OCI-LY1 (cell line): ENCODE results near the gene CCDC93.

Source experiments
- H2AFZ ChIP-seq: fragments of 200-600 bp; sonication (generic), shearing (Covaris generic); 2 replicates; pipeline ENCODE4 v1.6.0; 2014; ENCODE audit warnings: antibody characterized with exemption, mild to moderate bottlenecking, low read length
- H3F3A ChIP-seq: fragments of 200-600 bp; sonication (generic), shearing (Covaris generic); 2 replicates; pipeline ENCODE4 v1.6.0; 2014; ENCODE audit warnings: mild to moderate bottlenecking, antibody characterized with exemption, low read length, moderate library complexity; ENCODE audit not compliant: insufficient read depth
- H3K27ac ChIP-seq: fragments of 200-600 bp; sonication (generic); 2 replicates; pipeline ENCODE4 v1.5.1; 2014; ENCODE audit warnings: low read length, mixed run types, mild to moderate bottlenecking, low read depth; ENCODE audit not compliant: poor library complexity, severe bottlenecking
- H3K27me3 ChIP-seq: fragments of 200-600 bp; sonication (generic); 2 replicates; pipeline ENCODE4 v1.6.0; 2014; ENCODE audit warnings: antibody characterized with exemption, mild to moderate bottlenecking, low read length, moderate library complexity; ENCODE audit not compliant: insufficient read depth
- H3K36me3 ChIP-seq: fragments of 200-600 bp; sonication (generic); 2 replicates; pipeline ENCODE4 v1.6.1; 2014; ENCODE audit warnings: mild to moderate bottlenecking, antibody characterized with exemption, low read length, moderate library complexity, mixed read lengths; ENCODE audit not compliant: insufficient read depth
- H3K4me1 ChIP-seq: fragments of 200-600 bp; sonication (generic); 2 replicates; pipeline ENCODE4 v1.5.1; 2014; ENCODE audit warnings: mild to moderate bottlenecking, low read length, moderate library complexity; ENCODE audit not compliant: insufficient read depth, severe bottlenecking
- H3K4me2 ChIP-seq: fragments of 200-600 bp; sonication (generic), shearing (Covaris generic); 2 replicates; pipeline ENCODE4 v1.6.1; 2014; ENCODE audit warnings: low read length
- H3K4me3 ChIP-seq: fragments of 200-600 bp; sonication (generic); 2 replicates; pipeline ENCODE4 v1.5.1; 2014; ENCODE audit warnings: low read length, low read depth, mild to moderate bottlenecking, mixed read lengths; ENCODE audit not compliant: poor library complexity, severe bottlenecking
- H3K79me2 ChIP-seq: fragments of 200-600 bp; shearing (Covaris generic); 2 replicates; pipeline ENCODE4 v1.6.1; 2016; ENCODE audit warnings: mixed run types, low read length, mixed read lengths; ENCODE audit not compliant: insufficient read depth
- H3K9ac ChIP-seq: fragments of 200-600 bp; sonication (generic), shearing (Covaris generic); 2 replicates; pipeline ENCODE4 v1.6.1; 2014; ENCODE audit warnings: mild to moderate bottlenecking, low read length, mixed read lengths
- H3K9me2 ChIP-seq: fragments of 200-600 bp; sonication (generic), shearing (Covaris generic); 2 replicates; pipeline ENCODE4 v1.6.1; 2014; ENCODE audit warnings: low read depth, mild to moderate bottlenecking, low read length, mixed read lengths
- H3K9me3 ChIP-seq: fragments of 200-600 bp; shearing (Covaris generic); 2 replicates; pipeline ENCODE4 v1.6.1; 2014; ENCODE audit warnings: low read length, mixed read lengths
- H4K20me1 ChIP-seq: fragments of 200-600 bp; sonication (generic), shearing (Covaris generic); 2 replicates; pipeline ENCODE4 v1.6.0; 2016; ENCODE audit warnings: mild to moderate bottlenecking, low read length; ENCODE audit not compliant: insufficient read depth
- EZH2 ChIP-seq: fragments of 200-600 bp; sonication (generic), shearing (Covaris generic); IDR thresholded peaks from 2 replicates; pipeline ENCODE4 v1.8.0; 2017; ENCODE audit warnings: borderline replicate concordance, mixed run types, mild to moderate bottlenecking, antibody characterized with exemption, low read length, moderate library complexity, mixed read lengths
- TF ChIP-seq, protein P1 (sequence below): fragments of 200-600 bp; sonication (generic), shearing (Covaris generic); IDR thresholded peaks from 2 replicates; pipeline ENCODE4 v1.5.1; 2017; ENCODE audit warnings: mild to moderate bottlenecking, antibody characterized with exemption, low read length, moderate library complexity, mixed read lengths

The CCDC93 gene

DNA sequence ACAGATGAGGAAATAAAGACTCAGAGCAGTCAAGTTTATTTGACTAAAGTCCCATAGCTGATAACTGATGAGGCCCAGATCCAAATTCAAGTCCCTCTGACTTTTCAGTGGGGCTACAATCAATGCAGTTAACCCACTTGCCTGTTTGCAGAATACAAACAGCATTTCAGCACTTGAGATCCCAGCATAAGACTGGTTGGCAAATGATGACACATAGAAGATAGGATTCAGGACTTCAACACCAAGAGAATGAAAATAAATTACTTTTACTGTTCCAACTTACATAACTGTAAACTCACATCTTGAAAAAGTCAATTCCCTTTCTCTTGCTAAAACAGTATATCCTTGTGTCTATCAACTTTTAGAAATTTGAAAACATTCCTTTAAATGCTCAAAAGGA, 61.2 kb downstream of the CCDC93 start:
- no peak overlapping the region for H3K4me2 ChIP-seq
- H3K9me3 ChIP-seq = no peaks in the 10 kb centered on the region
- H3K9me2 ChIP-seq = no peaks in the 10 kb centered on the region
- no peaks in the 10 kb centered on the region for H3K79me2 ChIP-seq
- no peak for TF ChIP-seq EZH2
- TF ChIP-seq, protein P1, sequence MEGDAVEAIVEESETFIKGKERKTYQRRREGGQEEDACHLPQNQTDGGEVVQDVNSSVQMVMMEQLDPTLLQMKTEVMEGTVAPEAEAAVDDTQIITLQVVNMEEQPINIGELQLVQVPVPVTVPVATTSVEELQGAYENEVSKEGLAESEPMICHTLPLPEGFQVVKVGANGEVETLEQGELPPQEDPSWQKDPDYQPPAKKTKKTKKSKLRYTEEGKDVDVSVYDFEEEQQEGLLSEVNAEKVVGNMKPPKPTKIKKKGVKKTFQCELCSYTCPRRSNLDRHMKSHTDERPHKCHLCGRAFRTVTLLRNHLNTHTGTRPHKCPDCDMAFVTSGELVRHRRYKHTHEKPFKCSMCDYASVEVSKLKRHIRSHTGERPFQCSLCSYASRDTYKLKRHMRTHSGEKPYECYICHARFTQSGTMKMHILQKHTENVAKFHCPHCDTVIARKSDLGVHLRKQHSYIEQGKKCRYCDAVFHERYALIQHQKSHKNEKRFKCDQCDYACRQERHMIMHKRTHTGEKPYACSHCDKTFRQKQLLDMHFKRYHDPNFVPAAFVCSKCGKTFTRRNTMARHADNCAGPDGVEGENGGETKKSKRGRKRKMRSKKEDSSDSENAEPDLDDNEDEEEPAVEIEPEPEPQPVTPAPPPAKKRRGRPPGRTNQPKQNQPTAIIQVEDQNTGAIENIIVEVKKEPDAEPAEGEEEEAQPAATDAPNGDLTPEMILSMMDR = no peak
- H3F3A ChIP-seq = no peaks in the 10 kb centered on the region
- no peak overlapping the region for H3K27ac ChIP-seq
- peaks cover 7% of the 10 kb centered on the region for H3K4me1 ChIP-seq
- no peaks in the 10 kb centered on the region for H3K27me3 ChIP-seq
- no peaks in the 10 kb centered on the region for H4K20me1 ChIP-seq
- H3K9ac ChIP-seq = no peak overlapping the region
- H3K4me3 ChIP-seq = no peak overlapping the region
- H2AFZ ChIP-seq = no peak overlapping the region
- H3K36me3 ChIP-seq = peaks cover 89% of the 10 kb centered on the region

GRCh38 chr2:117952228-117952627, 61.6 kb downstream of the CCDC93 start:
- Histone ChIP-seq H3K9me2 (no peaks in the 10 kb centered on the region), H3K27me3 (no peaks in the 10 kb centered on the region), H3K4me1 (peaks cover 7% of the 10 kb centered on the region), H3F3A (no peaks in the 10 kb centered on the region), H3K4me2 (no peak overlapping the region), H2AFZ (no peak overlapping the region), H3K4me3 (no peak overlapping the region), H3K79me2 (no peaks in the 10 kb centered on the region), H3K36me3 (peaks cover 86% of the 10 kb centered on the region), H3K9ac (no peak overlapping the region), H4K20me1 (no peaks in the 10 kb centered on the region), H3K9me3 (no peaks in the 10 kb centered on the region), H3K27ac (no peak overlapping the region)
- TF ChIP-seq, protein P1 = no peak
- no peak for TF ChIP-seq EZH2

- Histone ChIP-seq H3K27ac (no peak overlapping the region), H3K4me2 (no peak overlapping the region), H3K27me3 (no peaks in the 10 kb centered on the region), H3K9ac (no peak overlapping the region), H3K4me3 (no peak overlapping the region), H3K9me3 (no peaks in the 10 kb centered on the region), H2AFZ (no peak overlapping the region), H3K79me2 (no peaks in the 10 kb centered on the region), H3K36me3 (peaks cover 89% of the 10 kb centered on the region), H3K9me2 (no peaks in the 10 kb centered on the region), H3K4me1 (peaks cover 7% of the 10 kb centered on the region), H3F3A (no peaks in the 10 kb centered on the region), H4K20me1 (no peaks in the 10 kb centered on the region)
- TF ChIP-seq, protein P1 = no peak
- no peak for TF ChIP-seq EZH2
Measured at GRCh38 chr2:117949806-117950205, 64.1 kb downstream of the CCDC93 start.
